H1 (cell line): ENCODE results near the gene TWIST1. TPM values are rescaled to one million over a fixed set of nuclear protein-coding genes. Genes with fewer than 3 reads are reported as not detected.

Experiments
- CTCF ChIA-PET: fragments of 300-600 bp; sonication (Branson Sonifier 250); formaldehyde crosslinking; loops from one replicate; lab custom pipeline; 2021; ENCODE audit not compliant: partially characterized antibody; lab: Charles Lee
- POLR2A ChIA-PET: fragments of 300-600 bp; sonication (Branson Sonifier 250); formaldehyde crosslinking; loops from one replicate; lab custom pipeline; 2021; ENCODE audit warnings: inconsistent platforms; ENCODE audit not compliant: partially characterized antibody; lab: Charles Lee
- DNase-seq, 2 experiments: peaks; one replicate each; pipeline versions ENCODE4 v3.0.0 to v3.0.0-alpha.2; 2010 to 2022; ENCODE audit warnings: low spot score in 2 of 2, low read depth in 1 of 2, mixed read lengths in 1 of 2
- FAIRE-seq: peaks from 2 replicates; lab custom pipeline; 2011; peaks lifted over from hg19 to GRCh38; lab: Jason Lieb, UNC
- H2AFZ ChIP-seq: 2 replicates; pipeline ENCODE4 v1.8.1; 2012; ENCODE audit warnings: low read length, inconsistent platforms
- H2AK5ac ChIP-seq: 2 replicates; pipeline ENCODE4 v1.6.1; 2013; ENCODE audit warnings: low read depth, low read length
- H2BK120ac ChIP-seq: replicated peaks from 2 replicates; pipeline ENCODE3; 2013; ENCODE audit warnings: low read depth, low read length, inconsistent platforms
- H2BK12ac ChIP-seq: 2 replicates; pipeline ENCODE4 v1.6.1; 2013; ENCODE audit warnings: low read depth, low read length
- H2BK15ac ChIP-seq: 2 replicates; pipeline ENCODE4 v1.6.1; 2013; ENCODE audit warnings: low read length
- H2BK20ac ChIP-seq: 2 replicates; pipeline ENCODE4 v1.6.1; 2013; ENCODE audit warnings: low read length
- H2BK5ac ChIP-seq: 2 replicates; pipeline ENCODE4 v1.6.1; 2013; ENCODE audit warnings: low read depth, low read length
- H3K14ac ChIP-seq: 2 replicates; pipeline ENCODE4 v1.6.1; 2013; ENCODE audit warnings: inconsistent platforms; ENCODE audit not compliant: insufficient read length
- H3K18ac ChIP-seq: 2 replicates; pipeline ENCODE4 v1.6.1; 2013; ENCODE audit warnings: low read length; ENCODE audit errors: extremely low read depth
- H3K23ac ChIP-seq: 2 replicates; pipeline ENCODE4 v1.6.1; 2013; ENCODE audit warnings: inconsistent platforms; ENCODE audit not compliant: insufficient read length
- H3K23me2 ChIP-seq: 2 replicates; pipeline ENCODE4 v1.6.1; 2013; ENCODE audit warnings: low read depth, low read length
- H3K27ac ChIP-seq: 2 replicates; pipeline ENCODE4 v1.6.1; 2011; ENCODE audit warnings: low read depth, low read length, inconsistent platforms
- H3K27me3 ChIP-seq, 4 experiments: replicated peaks in 1 of 4; 1 replicate in 1 of 4; 2 replicates in 3 of 4; pipeline versions ENCODE4 v1.6.1 to v1.8.1; 2011 to 2013; ENCODE audit warnings: low read length in 3 of 4, mild to moderate bottlenecking in 3 of 4, inconsistent platforms in 2 of 4, mixed read lengths in 2 of 4, moderate library complexity in 1 of 4; ENCODE audit not compliant: control insufficient read depth in 3 of 4, insufficient read depth in 3 of 4; ENCODE audit errors: extremely low read depth in 1 of 4
- H3K36me3 ChIP-seq, 4 experiments: 2 replicates each; pipeline versions ENCODE4 v1.6.1 to v1.8.1; 2011 to 2013; ENCODE audit warnings: mild to moderate bottlenecking in 4 of 4, low read length in 3 of 4, moderate library complexity in 2 of 4, control low read depth in 1 of 4, inconsistent platforms in 1 of 4; ENCODE audit not compliant: insufficient read depth in 4 of 4, control insufficient read depth in 2 of 4
- H3K4ac ChIP-seq: replicated peaks from 2 replicates; pipeline ENCODE3; 2013; ENCODE audit warnings: low read length, low read depth, mixed read lengths, inconsistent platforms; ENCODE audit not compliant: insufficient read length
- H3K4me1 ChIP-seq, 4 experiments: replicated peaks in 1 of 4; 1 replicate in 1 of 4; 2 replicates in 3 of 4; pipeline versions ENCODE4 v1.6.1 to v1.8.1; 2011 to 2013; ENCODE audit warnings: low read length in 3 of 4, inconsistent platforms in 2 of 4, mixed read lengths in 1 of 4; ENCODE audit not compliant: insufficient read depth in 4 of 4, control insufficient read depth in 3 of 4
- H3K4me2 ChIP-seq, 2 experiments: 2 replicates each; pipeline versions ENCODE4 v1.6.1 to v1.8.1; 2011 to 2013; ENCODE audit warnings: low read depth in 2 of 2, low read length in 2 of 2, control low read depth in 1 of 2, inconsistent platforms in 1 of 2, mild to moderate bottlenecking in 1 of 2; ENCODE audit not compliant: insufficient read depth in 1 of 2
- H3K4me3 ChIP-seq, 4 experiments: fragments of 200-600, 300-600 bp in 1 of 4; sonication (generic), shearing (Covaris generic), sonication (Bioruptor Twin) in 1 of 4; 2 replicates each; pipeline versions ENCODE4 v1.5.1 to v1.8.1; 2011 to 2016; ENCODE audit warnings: low read length in 4 of 4, low read depth in 3 of 4, control low read depth in 2 of 4, inconsistent platforms in 2 of 4, mild to moderate bottlenecking in 2 of 4, mixed read lengths in 1 of 4, moderate library complexity in 1 of 4; ENCODE audit not compliant: insufficient read depth in 2 of 4; ENCODE audit errors: extremely low read depth in 1 of 4
- H3K56ac ChIP-seq: replicated peaks from 2 replicates; pipeline ENCODE3; 2013; ENCODE audit warnings: low read depth, mild to moderate bottlenecking, mixed read lengths, low read length, inconsistent platforms; ENCODE audit not compliant: insufficient read length
- H3K79me1 ChIP-seq: 2 replicates; pipeline ENCODE4 v1.6.1; 2013; ENCODE audit warnings: low read depth, low read length, control low read depth
- H3K79me2 ChIP-seq, 2 experiments: 2 replicates each; pipeline versions ENCODE4 v1.6.1 to v1.8.1; 2012 to 2013; ENCODE audit warnings: low read length in 2 of 2, mild to moderate bottlenecking in 2 of 2, inconsistent platforms in 1 of 2; ENCODE audit not compliant: insufficient read depth in 2 of 2, control insufficient read depth in 1 of 2
- H3K9ac ChIP-seq, 4 experiments: replicated peaks in 1 of 4; 1 replicate in 1 of 4; 2 replicates in 3 of 4; pipeline versions ENCODE4 v1.6.1 to v1.8.1; 2011 to 2013; ENCODE audit warnings: low read depth in 3 of 4, low read length in 3 of 4, control low read depth in 2 of 4, mild to moderate bottlenecking in 2 of 4, moderate library complexity in 2 of 4, inconsistent platforms in 1 of 4; ENCODE audit errors: extremely low read depth in 1 of 4
- H3K9me3 ChIP-seq, 2 experiments: 2 replicates each; pipeline versions ENCODE4 v1.6.1 to v1.8.1; 2012 to 2013; ENCODE audit warnings: mild to moderate bottlenecking in 2 of 2, moderate library complexity in 2 of 2, control low read depth in 1 of 2, inconsistent platforms in 1 of 2, low read depth in 1 of 2, low read length in 1 of 2, mixed read lengths in 1 of 2; ENCODE audit not compliant: insufficient read depth in 2 of 2
- H4K20me1 ChIP-seq, 2 experiments: replicated peaks in 1 of 2; 2 replicates each; pipeline versions ENCODE3 to v1.8.1; 2011 to 2013; ENCODE audit warnings: inconsistent platforms in 2 of 2, low read length in 2 of 2, mild to moderate bottlenecking in 1 of 2; ENCODE audit not compliant: insufficient read depth in 2 of 2, control insufficient read depth in 1 of 2
- H4K5ac ChIP-seq: 2 replicates; pipeline ENCODE4 v1.6.1; 2013; ENCODE audit warnings: low read length, low read depth, mixed read lengths, inconsistent platforms; ENCODE audit not compliant: insufficient read length
- H4K8ac ChIP-seq: 2 replicates; pipeline ENCODE4 v1.8.0; 2013; ENCODE audit warnings: mild to moderate bottlenecking, moderate library complexity, low read length, inconsistent platforms; ENCODE audit not compliant: insufficient read depth; ENCODE audit errors: extremely low read depth
- H4K91ac ChIP-seq: replicated peaks from 2 replicates; pipeline ENCODE3; 2013; ENCODE audit warnings: low read length, mixed read lengths, inconsistent platforms; ENCODE audit not compliant: insufficient read length
- CEBPB ChIP-seq: IDR thresholded peaks from 2 replicates; pipeline ENCODE4 v1.6.1; 2012; ENCODE audit warnings: low read depth, low read length
- GTF2F1 ChIP-seq: IDR thresholded peaks from 2 replicates; pipeline ENCODE4 v1.6.1; 2012; ENCODE audit warnings: low read depth, low read length, improper control_type of control experiment, borderline replicate concordance
- MAX ChIP-seq: IDR thresholded peaks from 2 replicates; pipeline ENCODE4 v1.6.1; 2012; ENCODE audit warnings: inconsistent platforms
- PHF8 ChIP-seq: fragments of 200-600 bp; sonication (generic); conservative IDR thresholded peaks from 2 replicates; pipeline ENCODE4 v1.7.1; 2012; ENCODE audit warnings: low read depth, mild to moderate bottlenecking, inconsistent platforms, low read length, moderate library complexity
- POLR2A ChIP-seq, 2 experiments: IDR thresholded peaks; 1 replicate in 1 of 2; 2 replicates in 1 of 2; pipeline ENCODE4 v1.6.1; 2011; ENCODE audit warnings: low read depth in 2 of 2, low read length in 2 of 2, mild to moderate bottlenecking in 2 of 2; ENCODE audit errors: control extremely low read depth in 1 of 2
- RAD21 ChIP-seq, 2 experiments: IDR thresholded peaks in 1 of 2; conservative IDR thresholded peaks in 1 of 2; 2 replicates each; pipeline ENCODE4 v1.6.1; 2011; ENCODE audit warnings: low read depth in 2 of 2, low read length in 2 of 2, improper control_type of control experiment in 1 of 2, inconsistent platforms in 1 of 2, mild to moderate bottlenecking in 1 of 2, moderate library complexity in 1 of 2
- RXRA ChIP-seq: IDR thresholded peaks from 2 replicates; pipeline ENCODE4 v1.6.1; 2011; ENCODE audit warnings: low read depth, mild to moderate bottlenecking, low read length, moderate library complexity; ENCODE audit not compliant: insufficient read depth
- SIX5 ChIP-seq: IDR thresholded peaks from 2 replicates; pipeline ENCODE4 v1.6.1; 2011; ENCODE audit warnings: mild to moderate bottlenecking, low read depth, low read length
- TEAD4 ChIP-seq: IDR thresholded peaks from 2 replicates; pipeline ENCODE4 v1.6.1; 2012; ENCODE audit warnings: low read depth, low read length, inconsistent platforms, mixed read lengths
- WGBS, 2 experiments: shearing (Covaris generic) in 1 of 2; methylation state at CpG; one replicate each; pipeline versions ENCODE4 v1.1.6 to v1.1.7; 2013 to 2015; ENCODE audit warnings: low lambda C conversion rate in 2 of 2, mixed read lengths in 2 of 2, inconsistent platforms in 1 of 2, low coverage in 1 of 2, missing lambda C conversion rate in 1 of 2; ENCODE audit not compliant: insufficient replicate concordance in 2 of 2, insufficient coverage in 1 of 2, insufficient read length in 1 of 2; ENCODE audit errors: extremely low coverage in 1 of 2, missing lambda C conversion rate in 1 of 2; 5-methylcytosine and 5-hydroxymethylcytosine counted together
- long read RNA-seq, 2 experiments: library from RNA in 1 of 2; library from capped mRNA in 1 of 2; stranded (forward); transcript quantifications; one replicate each; pipeline ENCODE4 v2.0.0, GENCODE V29; 2021; ENCODE audit warnings: inconsistent platforms in 1 of 2
- polyA minus RNA-seq, 3 experiments: library from RNA; depleted of rRNA, polyadenylated mRNA; stranded (reverse); fragments of >200 nt; gene quantifications; 1 replicate in 2 of 3; 2 replicates in 1 of 3; pipeline ENCODE4 v1.2.3, GENCODE V29; 2011
- polyA plus RNA-seq, 7 experiments: library from polyadenylated mRNA; depleted of rRNA in 3 of 7; stranded (reverse) in 5 of 7; unstranded in 2 of 7; fragments of >200 nt in 5 of 7; fragments of 200-250 nt in 2 of 7; gene quantifications; 1 replicate in 5 of 7; 2 replicates in 1 of 7; 4 replicates in 1 of 7; pipeline versions ENCODE4 v1.2.1 to v1.2.3, GENCODE V29; 2011 to 2013; ENCODE audit warnings: missing spikeins in 2 of 7, mixed read lengths in 2 of 7
- total RNA-seq: library from RNA; stranded (reverse); fragmentation: NEBNext Ultra II Directional; extraction: Animal tissue kit (Norgen Biotek cat#: 25700); gene quantifications from 2 replicates; pipeline ENCODE4 v1.2.1, GENCODE V29; 2021

The TWIST1 gene
- total RNA-seq (0.31 and 0.52 TPM in 2 replicates), polyA plus RNA-seq (2011; rRNA removed) (0.29 and 0.75 TPM in 2 replicates), polyA minus RNA-seq (2011; rRNA and poly(A)+ RNA removed) (not detected in 2 replicates)
- polyA plus RNA-seq (2011; cell fraction: cytosol; rRNA removed) = 0.53 TPM
- 0.41 TPM for polyA plus RNA-seq (2011; cell fraction: nucleus; rRNA removed)
- polyA plus RNA-seq (2012, experiment 1 of 2) = 0.24 to 0.75 TPM (median 0.48 TPM) in 3 of 4 replicates, not detected in the other
- 0.20 TPM for polyA plus RNA-seq (2012, experiment 2 of 2)
- 0.75 TPM for polyA plus RNA-seq (2013, experiment 1 of 2)
- 0.77 TPM for polyA plus RNA-seq (2013, experiment 2 of 2)
- not detected for polyA minus RNA-seq (2011; cell fraction: cytosol; rRNA and poly(A)+ RNA removed)
- polyA minus RNA-seq (2011; cell fraction: nucleus; rRNA and poly(A)+ RNA removed) = 0.90 TPM
- long read RNA-seq, experiment 1 = 0 reads
- long read RNA-seq, experiment 2 = 0 reads

- H4K8ac ChIP-seq = no peak within 1 kb of the TSS; the same call in 1 of the 2 replicates
- FAIRE-seq = no peak
- POLR2A ChIA-PET = interaction anchor here (4.9 kb wide), 1 partner anchor 10 kb away, joined by 41 read pairs; no protein-coding TSS in a partner anchor
- H2AFZ ChIP-seq = peak within 1 kb of the TSS; percentile 99; the same call in 1 of the 2 replicates
- H4K5ac ChIP-seq = no peak within 1 kb of the TSS
- peaks cover 18% of the 10 kb centered on the region; the same call in 1 of the 2 replicates for H3K23me2 ChIP-seq
- H2BK12ac ChIP-seq = peak within 1 kb of the TSS; percentile 5; the same call in 1 of the 2 replicates
- H3K4me1 ChIP-seq = peaks cover 10 to 23% (median 17%) of the 10 kb centered on the region in 4 experiments
- H3K18ac ChIP-seq = no peak within 1 kb of the TSS
- H2BK120ac ChIP-seq = no peak within 1 kb of the TSS
- H3K14ac ChIP-seq = no peak within 1 kb of the TSS
- no peak within 1 kb of the TSS for H4K91ac ChIP-seq
- no peak within 1 kb of the TSS for H2AK5ac ChIP-seq
- peaks cover 5 to 13% of the 10 kb centered on the region in 2 experiments for H4K20me1 ChIP-seq
- 0 out of 2 replicates have a peak within 1 kb of the TSS, but pooled peaks have one; percentile 67 for H2BK20ac ChIP-seq
- DNase-seq = peak; percentile 77 to 80
- H3K79me1 ChIP-seq = no peaks in the 10 kb centered on the region
- H3K4me3 ChIP-seq = peak within 1 kb of the TSS; percentile 44 to 69 (median 62)
- H3K36me3 ChIP-seq = no peaks in the 10 kb centered on the region; a peak in 1 of 8 replicates
- no peak within 1 kb of the TSS for H3K4ac ChIP-seq
- H3K27ac ChIP-seq = no peak within 1 kb of the TSS
- no peak within 1 kb of the TSS; the same call in 1 of the 2 replicates for H2BK15ac ChIP-seq
- H3K23ac ChIP-seq = no peak within 1 kb of the TSS
- 2% methylated on average over 23 of the region's 91 CpGs; no CpG with 5 or more reads in 1 of the 2 experiments for WGBS, 2 experiments
- H3K79me2 ChIP-seq = no peaks in the 10 kb centered on the region
- peaks cover 60 to 94% (median 84%) of the 10 kb centered on the region in 4 experiments for H3K27me3 ChIP-seq
- CTCF ChIA-PET = interaction anchor here (0.7 to 8.2 kb wide), 6 partner anchors 11 to 609 kb away, joined by 3 to 72 read pairs (median 4); no protein-coding TSS in a partner anchor
- H3K4me2 ChIP-seq = peak within 1 kb of the TSS; percentile 98 to 100
- peak within 1 kb of the TSS in 1 of 4 experiments; percentile 26; a peak in 1 of 7 replicates for H3K9ac ChIP-seq
- no peaks in the 10 kb centered on the region for H3K9me3 ChIP-seq
- no peak within 1 kb of the TSS for H3K56ac ChIP-seq
- H2BK5ac ChIP-seq = no peak within 1 kb of the TSS
- TF ChIP-seq CEBPB (no peak), TEAD4 (no peak), RAD21 (IDR thresholded peaks at IDR 0.05 in 1 of 2, conservative IDR thresholded peaks at IDR 0.05 in 1 of 2; ENCODE audit: low read depth in 2 of 2, low read length in 2 of 2) (no peak), POLR2A (IDR thresholded peaks at IDR 0.05; ENCODE audit: control extremely low read depth in 1 of 2, low read depth in 2 of 2, low read length in 2 of 2) (0 out of 3 replicates have a peak, but pooled peaks of 1 of the 2 experiments have one; percentile 29), SIX5 (no peak), MAX (no peak), GTF2F1 (no peak), RXRA (no peak), PHF8 (no peak)
These were observed at the start of gene TWIST1 for GRCh38 chr7:19117091-19117869. TWIST1 (minus strand) TSS chr7:19117636; CDS start chr7:19117321, 315 bp downstream.
